Fibroblast of skin of right quadriceps (primary cell): ENCODE measurements around the gene PLEKHF1.
"Not testable (repeated sequence)": the region's sequence is repeated elsewhere in the genome, so short reads cannot be mapped to it uniquely, and the experiment has no call there.

Experiments
- DNase-seq: peaks from one replicate; pipeline ENCODE4 v3.0.0-alpha.2; 2013

PLEKHF1 gene

DNA sequence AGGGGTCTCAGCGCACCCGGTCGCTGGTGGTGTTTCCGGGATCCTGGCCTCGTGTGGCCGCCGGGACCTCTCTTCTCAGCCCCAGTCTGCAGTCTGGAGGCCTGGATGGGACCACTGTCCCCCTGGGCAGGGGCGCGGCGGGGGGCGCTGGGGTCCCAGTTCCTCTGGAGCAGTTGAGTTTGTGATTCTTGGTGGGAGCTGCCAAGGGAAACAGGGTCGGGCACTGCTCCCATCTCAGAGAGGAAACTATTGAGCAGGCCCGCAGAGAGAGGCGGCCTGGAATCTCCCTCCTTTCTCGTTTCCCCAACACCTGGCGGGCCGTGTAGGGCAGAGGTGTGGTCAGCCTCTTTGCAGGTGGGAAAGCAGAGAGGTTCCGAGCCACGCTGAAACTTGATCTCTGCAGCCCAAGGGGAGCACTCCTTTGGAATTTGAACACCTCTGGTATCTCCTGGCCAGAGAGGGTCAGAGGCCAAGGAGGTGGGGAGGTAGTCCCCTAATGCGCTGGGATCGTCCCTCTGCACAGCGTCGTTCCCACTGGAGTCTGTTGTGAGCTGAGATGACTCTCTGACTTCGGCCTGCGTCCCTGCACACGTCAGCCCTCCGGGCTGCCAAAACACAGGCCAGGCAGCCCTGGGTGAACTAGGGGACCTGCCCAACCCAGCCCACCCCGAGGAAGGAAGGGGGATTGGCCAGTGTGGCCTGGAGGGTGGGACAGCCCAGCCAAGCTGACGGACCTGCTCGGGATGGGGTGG lies 741 bp downstream of the PLEKHF1 start:
- DNase-seq, result no peak

DNA sequence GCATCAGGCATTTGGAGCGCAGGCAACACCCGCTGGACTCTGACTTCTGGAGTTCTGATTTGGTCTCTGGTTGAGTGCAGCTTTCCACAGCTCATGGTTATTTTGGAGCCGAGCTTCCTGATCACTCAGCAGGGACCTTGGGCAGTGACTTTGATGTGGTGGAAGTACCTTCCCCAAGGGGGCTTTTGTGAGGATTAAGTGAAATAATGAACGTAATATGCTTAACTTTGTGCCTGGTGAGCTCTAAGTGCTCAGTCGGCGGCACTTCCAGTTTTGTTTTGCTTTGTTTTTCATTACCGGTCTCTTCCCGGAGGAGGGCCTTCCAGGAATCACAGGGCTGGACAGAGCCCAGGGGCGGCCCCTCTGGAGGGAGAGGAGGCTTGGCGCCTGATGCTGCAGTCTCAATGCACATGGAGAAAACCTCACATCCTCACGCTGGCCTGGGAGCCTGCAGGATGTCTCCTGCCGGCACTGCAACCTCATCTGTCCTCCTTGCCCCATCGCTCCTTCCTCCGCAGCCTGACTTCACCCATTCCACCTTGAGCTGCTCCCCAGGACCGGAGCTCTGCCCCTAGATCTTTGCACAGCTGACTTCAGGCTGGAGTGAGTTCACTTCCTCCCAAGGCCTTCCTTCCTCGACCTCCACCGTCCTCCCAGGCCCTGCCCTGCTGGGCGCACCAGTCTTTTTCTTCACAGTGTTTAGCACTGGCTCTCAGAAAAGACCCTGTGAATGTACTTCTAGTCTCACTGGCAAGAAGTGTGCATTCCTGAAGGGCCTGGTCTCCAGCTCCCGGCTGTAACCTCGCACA lies 1.5 kb downstream of the PLEKHF1 start:
- DNase-seq, result peak; percentile 56

DNA sequence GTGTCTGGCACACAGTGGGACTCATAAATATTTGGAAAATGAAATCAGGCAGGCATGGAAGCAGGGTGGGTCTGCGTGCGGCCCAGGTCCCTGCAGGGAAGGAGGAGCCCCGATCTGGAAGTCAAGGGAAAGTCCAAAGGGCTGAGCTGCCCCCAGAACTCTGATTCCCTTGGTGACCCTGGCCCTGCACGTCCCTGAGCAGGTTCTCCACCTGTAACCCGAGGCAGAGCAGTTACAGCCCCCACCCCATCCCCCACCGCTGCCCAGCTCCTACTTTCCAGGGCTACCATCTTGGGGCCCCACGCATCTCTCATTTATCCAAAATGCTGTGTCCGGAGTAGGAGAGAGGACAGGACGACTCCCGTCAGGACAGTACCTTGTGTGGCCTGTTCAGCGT lies 2.1 kb downstream of the PLEKHF1 start:
- DNase-seq, result no peak

DNA sequence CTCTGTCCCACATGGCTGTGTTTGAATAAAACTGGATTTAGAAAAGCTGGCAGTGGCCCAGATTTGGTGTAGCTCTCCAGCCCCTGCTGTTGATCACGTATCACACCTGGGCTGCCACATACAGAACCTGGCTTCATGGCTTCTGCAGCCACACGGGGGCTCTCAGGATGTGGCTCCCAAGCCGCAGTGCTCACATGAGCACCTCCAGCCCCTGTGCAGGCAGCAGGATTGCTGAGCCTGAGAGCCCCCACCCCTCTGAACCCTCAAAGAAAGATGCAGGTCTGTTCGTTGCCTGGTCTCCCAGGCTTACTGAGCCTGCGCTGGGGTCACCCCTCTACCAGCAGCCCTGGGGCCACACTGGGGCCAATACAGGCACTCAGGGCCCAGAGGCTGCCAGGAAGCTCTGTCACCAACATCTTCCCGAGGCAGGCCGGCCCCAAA lies 2.7 kb downstream of the PLEKHF1 start:
- no peak for DNase-seq

DNA sequence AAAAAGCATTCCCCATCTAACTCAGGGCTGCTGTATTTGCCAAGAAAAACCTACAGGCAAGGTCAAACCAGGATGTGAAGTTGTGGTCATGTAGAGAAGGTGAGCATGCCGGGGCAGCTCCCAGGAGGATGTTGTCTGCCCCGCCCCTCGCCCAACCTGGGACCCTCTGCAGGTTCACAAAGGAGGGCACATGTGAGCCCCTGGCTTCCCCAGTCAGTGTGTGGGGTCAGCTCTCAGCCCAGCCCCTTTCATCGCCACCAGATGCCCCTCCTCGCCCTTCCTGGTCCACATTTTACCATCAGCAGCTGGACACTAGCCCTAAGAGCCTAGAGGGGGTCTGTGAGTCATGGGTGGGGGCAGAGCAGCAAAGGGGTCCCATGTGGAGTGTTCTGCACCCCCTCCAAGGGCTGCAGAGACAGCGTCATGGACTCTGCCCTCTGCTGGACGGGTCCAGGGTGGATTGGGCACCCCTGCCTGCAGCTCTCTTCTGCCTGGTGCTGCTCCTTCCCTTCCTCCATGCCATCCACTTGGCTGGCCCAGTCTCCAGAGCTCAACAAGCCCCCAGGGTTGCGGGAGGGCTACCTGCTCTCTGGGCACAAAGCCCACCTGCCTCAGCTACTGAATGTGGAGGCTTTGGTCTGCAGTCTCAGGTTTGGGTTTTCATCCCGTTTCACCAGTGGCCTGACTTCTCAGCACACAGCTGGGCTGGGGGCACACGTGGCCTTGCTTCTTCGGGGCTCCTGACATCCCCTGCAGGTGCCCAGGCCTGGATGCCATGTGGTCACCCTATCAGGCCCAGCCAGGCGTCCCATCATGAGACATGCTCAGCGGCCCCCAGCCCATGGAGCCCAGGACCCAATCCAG lies 3.7 kb downstream of the PLEKHF1 start:
- DNase-seq, result no peak

DNA sequence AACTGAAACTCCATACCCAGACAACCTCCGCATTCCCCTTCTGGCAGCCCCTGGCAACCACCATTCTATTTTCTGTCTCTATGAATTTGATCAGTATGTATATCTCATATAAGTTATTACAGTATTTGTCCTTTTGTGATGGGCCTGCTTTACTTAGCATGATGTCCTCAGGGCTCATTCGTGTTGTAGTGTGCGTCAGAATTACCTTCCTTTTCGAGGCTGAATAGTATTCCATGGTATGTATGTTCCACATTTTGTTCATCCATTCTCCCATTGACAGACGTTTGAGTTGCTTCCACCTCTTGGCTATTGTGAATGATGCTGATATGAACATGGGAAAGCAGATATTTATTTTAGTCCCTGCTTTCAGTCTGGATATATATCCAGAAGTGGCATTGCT lies 5.0 kb downstream of the PLEKHF1 start:
- DNase-seq, result no peak

DNA sequence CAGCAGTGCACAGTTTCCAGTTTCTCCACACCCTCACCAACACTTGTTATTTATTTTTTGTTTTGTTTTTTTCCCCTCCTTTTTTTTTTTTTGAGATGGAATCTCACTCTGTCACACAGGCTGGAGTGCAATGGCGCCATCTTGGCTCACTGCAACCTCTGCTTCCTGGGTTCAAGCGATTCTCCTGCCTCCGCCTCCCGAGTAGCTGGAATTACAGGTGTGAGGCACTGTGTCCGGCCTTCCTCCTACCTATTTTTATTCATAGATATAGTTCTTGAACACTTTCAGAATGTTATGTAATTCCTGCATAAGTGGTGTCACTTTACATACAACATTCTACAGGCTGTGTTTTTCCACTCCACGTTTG lies 5.7 kb downstream of the PLEKHF1 start:
- DNase-seq, result not testable (repeated sequence)

DNA sequence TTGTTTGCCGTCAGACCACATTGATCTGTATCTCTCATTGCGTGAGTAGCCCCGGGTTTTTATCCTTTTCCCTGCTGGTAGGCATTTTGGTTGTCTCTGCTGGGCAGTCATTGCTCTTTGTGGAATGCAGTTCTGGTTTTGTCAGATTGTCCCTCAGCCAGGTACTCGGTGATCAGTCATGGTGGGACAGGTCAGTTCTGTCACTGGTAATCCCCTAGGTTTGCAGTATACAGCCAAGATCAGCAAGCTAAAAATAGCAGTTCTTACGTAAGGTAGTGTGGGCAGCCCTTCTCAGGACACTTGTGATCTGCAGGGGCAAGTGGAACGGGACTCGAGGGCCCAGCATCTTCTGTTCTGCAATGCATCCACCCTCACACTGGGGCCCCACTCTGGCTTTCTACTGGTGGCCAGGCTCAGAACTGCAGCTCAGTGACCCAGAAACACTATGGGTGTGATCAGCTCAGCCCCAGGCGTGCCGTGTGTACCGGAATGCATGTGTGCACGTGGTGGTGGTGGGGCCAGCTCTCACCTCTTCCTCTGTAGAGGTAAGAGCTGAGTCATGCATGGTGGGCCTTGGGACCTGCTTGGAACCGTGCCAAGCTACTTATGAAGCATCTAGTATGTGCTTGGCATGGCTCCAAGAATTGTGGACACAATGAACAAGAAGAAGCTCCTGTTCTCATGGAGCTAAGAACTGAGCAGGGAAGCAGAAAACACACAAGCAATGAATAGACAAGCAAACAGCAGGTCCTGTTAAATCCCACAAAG lies 6.3 kb downstream of the PLEKHF1 start:
- peak; percentile 43 for DNase-seq

DNA sequence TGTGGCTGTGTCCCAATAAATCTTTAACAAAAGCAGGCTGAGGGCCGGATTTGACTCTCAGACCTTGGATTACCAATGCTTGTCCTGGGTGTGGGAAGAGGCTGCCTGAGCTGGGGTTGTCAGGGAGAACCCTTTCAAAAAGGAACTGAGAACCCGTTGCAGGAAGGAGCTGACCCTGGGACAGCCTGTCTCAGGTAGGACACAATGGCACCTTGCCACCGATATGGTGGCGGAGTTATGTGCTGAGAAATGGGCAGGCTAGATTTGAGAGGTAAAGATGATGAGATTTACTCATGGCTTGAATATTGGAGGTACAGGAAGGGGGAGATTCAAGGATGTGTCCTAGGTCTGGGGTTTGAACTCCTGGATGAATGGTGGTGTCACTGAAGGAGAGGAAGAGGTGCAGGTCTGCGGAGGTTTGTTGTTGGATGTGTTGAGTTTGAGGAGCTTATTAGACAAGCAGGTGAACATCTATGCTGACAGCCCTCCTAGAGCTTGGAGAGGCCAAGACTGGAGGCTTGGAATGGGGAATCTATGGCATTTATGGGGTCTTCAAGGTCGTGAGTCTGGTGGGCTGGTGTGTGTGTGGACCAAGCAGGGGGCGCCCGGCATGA lies 7.2 kb downstream of the PLEKHF1 start:
- no peak for DNase-seq

DNA sequence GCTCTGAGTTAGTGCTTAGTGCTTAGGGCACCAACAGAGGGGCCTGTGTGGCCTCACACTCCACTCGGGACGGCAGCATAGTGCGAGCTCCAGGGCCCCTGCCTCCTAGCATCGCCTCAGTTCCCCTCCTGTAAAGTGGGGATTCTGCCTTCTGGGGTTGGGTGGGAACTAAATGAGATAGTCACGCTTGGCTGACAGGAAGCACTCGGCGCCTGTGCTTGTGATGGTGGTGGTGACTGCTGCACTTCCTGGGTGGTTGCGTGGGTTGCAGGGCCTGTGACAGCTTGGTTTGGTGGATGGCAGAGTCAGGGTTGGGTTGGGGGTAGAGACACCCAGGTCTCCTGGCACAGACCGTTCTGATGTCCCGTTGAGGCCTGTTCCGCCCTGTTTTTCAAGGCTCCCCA lies 7.7 kb downstream of the PLEKHF1 start:
- no peak for DNase-seq

DNA sequence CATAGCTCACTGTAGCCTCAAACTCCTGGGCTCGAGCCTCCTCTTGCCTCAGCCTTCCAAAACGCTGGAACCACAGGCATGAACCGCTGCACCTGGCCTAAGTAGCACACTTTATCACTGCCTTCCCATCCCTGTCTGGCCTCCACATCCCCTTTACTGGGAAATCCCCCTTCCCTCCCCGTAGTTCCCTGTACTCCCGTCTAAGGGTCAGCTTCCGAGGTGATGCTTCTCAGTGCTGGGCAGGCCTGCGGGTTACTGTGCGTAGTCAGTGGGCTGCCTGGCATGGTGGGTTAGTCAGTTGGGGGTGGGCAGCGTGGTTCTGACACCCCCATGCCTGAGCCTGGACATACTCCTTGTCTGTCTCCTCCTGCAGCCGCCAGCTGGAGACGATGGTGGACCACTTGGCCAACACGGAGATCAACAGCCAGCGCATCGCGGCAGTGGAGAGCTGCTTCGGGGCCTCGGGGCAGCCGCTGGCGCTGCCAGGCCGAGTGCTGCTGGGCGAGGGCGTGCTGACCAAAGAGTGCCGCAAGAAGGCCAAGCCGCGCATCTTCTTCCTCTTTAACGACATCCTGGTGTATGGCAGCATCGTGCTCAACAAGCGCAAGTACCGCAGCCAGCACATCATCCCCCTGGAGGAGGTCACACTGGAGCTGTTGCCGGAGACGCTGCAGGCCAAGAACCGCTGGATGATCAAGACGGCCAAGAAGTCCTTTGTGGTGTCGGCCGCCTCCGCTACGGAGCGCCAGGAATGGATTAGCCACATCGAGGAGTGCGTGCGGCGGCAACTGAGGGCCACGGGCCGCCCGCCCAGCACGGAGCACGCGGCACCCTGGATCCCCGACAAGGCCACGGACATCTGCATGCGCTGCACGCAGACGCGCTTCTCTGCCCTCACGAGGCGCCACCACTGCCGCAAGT lies 8.4 kb downstream of the PLEKHF1 start:
- no peak for DNase-seq

DNA sequence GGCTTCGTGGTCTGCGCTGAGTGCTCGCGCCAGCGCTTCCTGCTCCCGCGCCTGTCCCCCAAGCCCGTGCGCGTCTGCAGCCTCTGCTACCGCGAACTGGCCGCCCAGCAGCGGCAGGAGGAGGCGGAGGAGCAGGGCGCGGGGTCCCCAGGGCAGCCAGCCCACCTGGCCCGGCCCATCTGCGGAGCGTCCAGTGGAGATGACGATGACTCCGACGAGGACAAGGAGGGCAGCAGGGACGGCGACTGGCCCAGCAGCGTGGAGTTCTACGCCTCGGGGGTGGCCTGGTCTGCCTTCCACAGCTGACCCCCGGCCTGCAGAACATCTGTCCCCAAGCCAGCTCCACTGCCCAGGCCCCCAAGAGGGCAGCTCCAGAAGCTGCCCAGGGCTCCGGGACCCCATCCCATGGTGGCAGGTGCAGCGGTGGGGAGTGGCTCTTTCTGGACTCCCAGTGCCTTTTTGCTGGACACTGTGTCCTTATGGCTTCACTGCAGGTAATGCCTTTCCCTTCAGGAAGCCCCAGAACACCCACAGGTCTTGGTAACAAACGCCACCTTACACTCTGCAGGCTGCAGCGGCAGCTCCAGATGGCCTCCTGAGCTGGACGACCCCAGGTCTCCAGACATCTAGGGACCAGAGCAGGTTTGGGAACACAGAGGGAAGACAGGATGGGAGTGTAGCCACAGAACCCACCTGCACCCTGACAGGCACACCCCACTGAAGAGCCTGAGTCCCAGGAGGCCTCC lies 9.3 kb downstream of the PLEKHF1 start:
- DNase-seq, result no peak

DNA sequence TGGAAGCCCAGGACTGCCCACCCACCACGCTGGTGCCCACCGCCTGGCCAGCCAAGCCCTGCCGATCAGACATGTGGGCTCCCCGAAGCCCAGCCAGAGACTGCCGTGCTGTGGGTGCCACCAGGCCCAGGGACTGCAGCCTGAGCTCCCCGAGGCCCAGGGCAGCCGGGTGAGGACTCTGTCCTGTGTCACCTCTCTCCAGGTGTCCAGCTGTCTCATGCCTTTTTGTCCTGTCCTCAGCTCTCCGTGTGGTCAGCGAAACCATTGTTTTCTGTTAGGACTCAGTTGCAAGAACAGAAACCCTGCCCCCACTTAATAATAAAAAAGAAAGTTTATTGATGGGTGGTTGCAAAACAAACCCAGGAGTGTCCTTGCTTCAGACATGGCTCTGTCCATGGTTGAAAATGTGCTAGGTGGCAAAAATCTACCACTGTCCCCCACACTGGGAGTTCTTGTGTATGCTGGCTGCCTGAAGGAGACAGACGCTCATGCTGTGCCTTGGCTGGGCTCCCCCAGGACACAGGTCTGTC lies 9.9 kb downstream of the PLEKHF1 start:
- DNase-seq, result no peak

DNA sequence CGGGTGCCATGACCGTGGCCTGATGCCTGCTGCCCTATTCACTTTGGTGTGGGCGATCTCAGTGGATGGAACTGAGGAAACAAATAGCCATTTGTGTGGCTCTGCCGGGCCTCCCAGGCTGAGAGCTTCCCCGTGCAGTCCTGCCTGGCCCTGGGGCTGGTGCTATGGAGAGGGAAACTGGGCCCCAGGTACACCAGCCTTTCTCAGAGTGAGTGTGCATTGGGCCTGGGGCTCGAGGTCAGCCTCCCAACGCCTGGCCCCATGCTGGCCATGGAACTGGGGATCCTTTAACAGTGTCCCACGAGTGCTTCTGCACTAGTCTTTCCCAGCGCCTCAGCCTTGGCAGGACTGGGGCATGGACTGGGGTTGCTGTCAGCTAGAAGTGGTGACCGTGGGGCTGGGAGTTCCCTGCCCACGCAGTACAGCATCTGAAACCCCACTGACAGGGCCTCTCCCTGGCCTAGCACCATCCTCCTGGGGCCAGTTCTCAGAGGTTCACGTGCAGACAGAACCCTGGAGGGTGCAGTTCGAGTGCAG lies 10.5 kb downstream of the PLEKHF1 start:
- no peak for DNase-seq

DNA sequence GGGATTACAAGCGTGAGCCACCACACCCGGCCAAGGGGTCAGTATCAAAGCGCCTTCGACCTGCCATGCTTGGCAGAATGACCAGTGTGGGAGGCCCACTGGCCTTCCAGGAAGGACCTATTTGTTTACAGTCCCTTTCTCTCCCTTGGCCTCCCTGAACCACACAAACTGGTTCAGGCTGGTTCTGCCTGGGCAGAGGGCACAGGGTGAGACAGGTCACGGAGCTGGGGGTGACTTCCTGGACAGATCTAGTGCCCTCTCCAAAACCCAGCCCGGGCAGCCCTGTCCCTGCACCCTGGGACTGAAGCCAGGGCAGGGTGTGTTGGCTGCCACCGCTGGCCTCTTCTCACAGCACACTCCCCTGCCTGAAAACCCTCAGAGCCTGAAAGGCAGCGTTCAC lies 11.3 kb downstream of the PLEKHF1 start:
- no peak for DNase-seq

DNA sequence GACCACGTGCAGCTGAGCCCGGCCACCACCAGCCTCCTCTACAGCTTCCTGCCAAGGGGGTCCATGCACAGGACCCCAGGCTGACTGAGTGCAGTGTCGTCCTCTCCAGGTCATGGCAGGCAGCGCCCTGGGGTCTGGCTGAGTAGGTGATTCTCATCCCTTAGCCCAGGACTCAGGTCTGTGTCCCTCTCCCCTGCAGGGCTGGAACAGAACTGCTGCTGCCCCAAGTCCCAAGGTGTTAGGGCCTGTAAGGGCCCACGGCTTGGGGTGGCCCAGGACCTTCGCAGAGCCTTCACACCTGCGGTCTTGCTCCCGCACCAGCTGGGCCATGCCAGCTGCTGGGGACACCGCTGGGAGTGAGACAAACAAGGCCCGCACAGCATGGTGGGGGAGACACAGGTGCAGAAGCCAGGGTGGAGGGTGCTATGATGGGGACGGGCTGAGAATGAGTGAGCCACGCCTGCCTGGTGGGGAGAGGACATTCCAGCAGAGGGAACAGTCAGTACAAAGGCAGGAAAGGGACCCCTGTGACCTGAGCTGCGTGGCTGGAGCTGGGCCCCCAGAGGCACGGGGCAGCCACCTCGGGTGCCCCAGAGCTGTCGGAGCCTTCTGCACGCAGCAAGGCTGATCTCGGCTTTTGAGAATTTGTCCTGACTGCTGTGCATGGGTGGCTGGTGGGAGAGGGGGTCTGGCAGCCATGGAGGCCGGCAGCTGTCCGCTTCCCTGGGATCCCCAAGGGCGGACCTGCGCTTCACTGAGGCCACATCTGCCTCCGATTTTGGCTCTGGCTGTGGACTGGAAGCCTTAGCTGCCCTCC lies 11.9 kb downstream of the PLEKHF1 start:
- DNase-seq, result no peak

DNA sequence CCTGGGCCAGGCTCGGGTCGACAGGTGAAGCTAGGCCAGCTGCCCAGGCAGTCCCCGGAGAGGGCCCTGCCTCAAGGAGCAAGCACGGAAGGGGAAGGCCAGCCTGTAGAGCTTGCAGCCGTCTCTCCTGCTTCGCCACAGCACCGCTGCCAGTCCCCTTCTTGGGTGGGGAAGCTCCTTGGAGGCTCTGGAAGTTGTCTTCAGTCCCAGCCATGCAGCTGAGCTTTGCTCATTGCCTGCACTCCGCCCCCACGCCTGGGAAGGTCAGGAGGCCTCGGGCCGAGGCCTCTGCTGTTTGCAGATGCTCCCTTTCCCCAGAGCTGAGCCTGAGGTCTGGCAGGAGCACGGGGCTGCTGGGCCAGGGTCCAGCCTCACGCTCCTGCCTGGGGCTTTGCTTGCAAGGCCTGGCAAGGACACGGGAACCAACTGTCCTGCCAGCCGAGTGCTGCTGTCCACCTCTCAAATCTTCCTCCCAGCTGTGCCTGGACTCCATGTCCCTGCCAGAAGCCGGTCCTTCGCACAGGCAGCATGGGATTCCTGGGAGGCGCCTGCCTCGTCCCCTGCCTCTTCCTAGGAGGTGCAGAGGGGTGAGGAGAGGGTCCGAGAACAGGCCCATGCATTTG lies 13.3 kb downstream of the PLEKHF1 start:
- DNase-seq, result no peak

DNA sequence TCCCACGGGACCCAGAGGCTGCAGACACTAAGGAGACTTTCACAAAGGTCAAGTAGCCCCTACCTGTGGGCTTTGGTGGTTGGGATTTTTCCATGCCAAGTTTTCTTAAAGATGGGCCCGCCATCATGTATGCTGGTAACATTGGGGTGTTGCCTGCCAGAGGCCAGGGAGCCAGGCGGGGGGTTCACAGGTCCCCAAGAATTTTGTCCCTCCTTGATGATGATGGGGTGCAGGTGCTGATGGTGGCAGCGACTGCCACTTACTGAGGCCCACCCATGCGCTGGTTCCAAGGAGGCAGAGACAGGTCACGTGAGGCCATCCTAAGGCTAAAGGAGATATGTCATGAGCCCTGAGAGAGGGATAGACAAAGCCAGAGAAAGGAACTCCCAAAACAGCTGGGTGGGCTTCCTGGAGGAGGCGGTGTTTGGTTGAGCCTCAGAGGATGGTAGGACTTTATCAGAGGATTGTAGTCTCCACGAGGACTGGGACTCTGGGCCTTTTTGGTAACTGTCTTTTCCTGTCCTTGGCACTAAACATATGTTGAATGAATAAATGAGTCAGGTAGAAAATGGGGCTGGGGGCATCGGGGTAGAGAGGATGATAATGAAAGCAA lies 14.4 kb downstream of the PLEKHF1 start:
- no peak for DNase-seq
